ENCODE results near the gene MED13L.
A peak's percentile ranks its signal among the peaks of the same experiment; 100 is the strongest.

MED13L gene

GRCh38 chr12:116172224-116172849 lies 105.2 kb downstream of the MED13L start:
- Histone ChIP-seq H3K27ac (ENCODE audit: low read depth, low read length) (no peak overlapping the region), H3K36me3 (ENCODE audit: control insufficient read depth in 1 of 2, insufficient read depth in 2 of 2, low read length in 2 of 2) (no peaks in the 10 kb centered on the region), H3K4me1 (ENCODE audit: control insufficient read depth in 1 of 2, insufficient read depth in 2 of 2, low read length in 2 of 2) (peaks cover 0 to 14% of the 10 kb centered on the region in 2 donors), H3K9me3 (ENCODE audit: control insufficient read depth in 1 of 2, low read length in 2 of 2) (no peaks in the 10 kb centered on the region), H3K9ac (ENCODE audit: low read depth in 1 of 2, low read length in 2 of 2) (no peak overlapping the region), H3K4me3 (ENCODE audit: low read depth in 1 of 2, low read length in 2 of 2) (peak overlapping the region; percentile 34 to 51), H3K27me3 (ENCODE audit: control insufficient read depth in 1 of 2, insufficient read depth in 2 of 2, low read length in 2 of 2) (no peaks in the 10 kb centered on the region)

GRCh38 chr12:116171549-116171948 lies 105.9 kb downstream of the MED13L start:
- Histone ChIP-seq H3K4me3 (ENCODE audit: low read depth in 1 of 2, low read length in 2 of 2) (no peak overlapping the region), H3K9me3 (ENCODE audit: control insufficient read depth in 1 of 2, low read length in 2 of 2) (no peaks in the 10 kb centered on the region), H3K9ac (ENCODE audit: low read depth in 1 of 2, low read length in 2 of 2) (no peak overlapping the region), H3K27me3 (ENCODE audit: control insufficient read depth in 1 of 2, insufficient read depth in 2 of 2, low read length in 2 of 2) (no peaks in the 10 kb centered on the region), H3K4me1 (ENCODE audit: control insufficient read depth in 1 of 2, insufficient read depth in 2 of 2, low read length in 2 of 2) (peaks cover 0 to 14% of the 10 kb centered on the region in 2 donors), H3K27ac (ENCODE audit: low read depth, low read length) (no peak overlapping the region), H3K36me3 (ENCODE audit: control insufficient read depth in 1 of 2, insufficient read depth in 2 of 2, low read length in 2 of 2) (no peaks in the 10 kb centered on the region)

- Histone ChIP-seq H3K27ac (ENCODE audit: low read depth, low read length) (no peak overlapping the region), H3K4me1 (ENCODE audit: control insufficient read depth in 1 of 2, insufficient read depth in 2 of 2, low read length in 2 of 2) (peaks cover 9 to 21% of the 10 kb centered on the region in 2 donors), H3K36me3 (ENCODE audit: control insufficient read depth in 1 of 2, insufficient read depth in 2 of 2, low read length in 2 of 2) (no peaks in the 10 kb centered on the region), H3K27me3 (ENCODE audit: control insufficient read depth in 1 of 2, insufficient read depth in 2 of 2, low read length in 2 of 2) (no peaks in the 10 kb centered on the region), H3K9me3 (ENCODE audit: control insufficient read depth in 1 of 2, low read length in 2 of 2) (no peaks in the 10 kb centered on the region), H3K9ac (ENCODE audit: low read depth in 1 of 2, low read length in 2 of 2) (no peak overlapping the region), H3K4me3 (ENCODE audit: low read depth in 1 of 2, low read length in 2 of 2) (no peak overlapping the region)
Measured at GRCh38 chr12:116169071-116169470, 108.4 kb downstream of the MED13L start.

GRCh38 chr12:116166306-116166705 lies 111.2 kb downstream of the MED13L start:
- Histone ChIP-seq H3K9me3 (ENCODE audit: control insufficient read depth in 1 of 2, low read length in 2 of 2) (no peaks in the 10 kb centered on the region), H3K4me1 (ENCODE audit: control insufficient read depth in 1 of 2, insufficient read depth in 2 of 2, low read length in 2 of 2) (peaks cover 8 to 11% of the 10 kb centered on the region in 2 donors), H3K27me3 (ENCODE audit: control insufficient read depth in 1 of 2, insufficient read depth in 2 of 2, low read length in 2 of 2) (no peaks in the 10 kb centered on the region), H3K4me3 (ENCODE audit: low read depth in 1 of 2, low read length in 2 of 2) (no peak overlapping the region), H3K9ac (ENCODE audit: low read depth in 1 of 2, low read length in 2 of 2) (no peak overlapping the region), H3K36me3 (ENCODE audit: control insufficient read depth in 1 of 2, insufficient read depth in 2 of 2, low read length in 2 of 2) (no peaks in the 10 kb centered on the region), H3K27ac (ENCODE audit: low read depth, low read length) (no peak overlapping the region)

- Histone ChIP-seq H3K9me3 (ENCODE audit: control insufficient read depth in 1 of 2, low read length in 2 of 2) (no peaks in the 10 kb centered on the region), H3K4me1 (ENCODE audit: control insufficient read depth in 1 of 2, insufficient read depth in 2 of 2, low read length in 2 of 2) (peaks cover 7 to 11% of the 10 kb centered on the region in 2 donors), H3K9ac (ENCODE audit: low read depth in 1 of 2, low read length in 2 of 2) (no peak overlapping the region), H3K4me3 (ENCODE audit: low read depth in 1 of 2, low read length in 2 of 2) (no peak overlapping the region), H3K27ac (ENCODE audit: low read depth, low read length) (no peak overlapping the region), H3K27me3 (ENCODE audit: control insufficient read depth in 1 of 2, insufficient read depth in 2 of 2, low read length in 2 of 2) (no peaks in the 10 kb centered on the region), H3K36me3 (ENCODE audit: control insufficient read depth in 1 of 2, insufficient read depth in 2 of 2, low read length in 2 of 2) (no peaks in the 10 kb centered on the region)
Measured at GRCh38 chr12:116165036-116165425, 112.5 kb downstream of the MED13L start.

GRCh38 chr12:116164250-116165035 lies 113.0 kb downstream of the MED13L start:
- Histone ChIP-seq H3K4me3 (ENCODE audit: low read depth in 1 of 2, low read length in 2 of 2) (no peak overlapping the region), H3K4me1 (ENCODE audit: control insufficient read depth in 1 of 2, insufficient read depth in 2 of 2, low read length in 2 of 2) (peaks cover 7 to 11% of the 10 kb centered on the region in 2 donors), H3K27ac (ENCODE audit: low read depth, low read length) (no peak overlapping the region), H3K27me3 (ENCODE audit: control insufficient read depth in 1 of 2, insufficient read depth in 2 of 2, low read length in 2 of 2) (no peaks in the 10 kb centered on the region), H3K9me3 (ENCODE audit: control insufficient read depth in 1 of 2, low read length in 2 of 2) (no peaks in the 10 kb centered on the region), H3K36me3 (ENCODE audit: control insufficient read depth in 1 of 2, insufficient read depth in 2 of 2, low read length in 2 of 2) (no peaks in the 10 kb centered on the region), H3K9ac (ENCODE audit: low read depth in 1 of 2, low read length in 2 of 2) (no peak overlapping the region)

- H3K4me3 ChIP-seq (ENCODE audit: low read depth in 1 of 2, low read length in 2 of 2) = no peak overlapping the region
- H3K4me1 ChIP-seq (ENCODE audit: control insufficient read depth in 1 of 2, insufficient read depth in 2 of 2, low read length in 2 of 2) = peaks cover 7 to 15% of the 10 kb centered on the region in 2 donors
- H3K9ac ChIP-seq (ENCODE audit: low read depth in 1 of 2, low read length in 2 of 2) = no peak overlapping the region
- H3K27ac ChIP-seq (ENCODE audit: low read depth, low read length) = no peak overlapping the region
- H3K27me3 ChIP-seq (ENCODE audit: control insufficient read depth in 1 of 2, insufficient read depth in 2 of 2, low read length in 2 of 2) = no peaks in the 10 kb centered on the region
- no peaks in the 10 kb centered on the region for H3K9me3 ChIP-seq (ENCODE audit: control insufficient read depth in 1 of 2, low read length in 2 of 2)
- H3K36me3 ChIP-seq (ENCODE audit: control insufficient read depth in 1 of 2, insufficient read depth in 2 of 2, low read length in 2 of 2) = no peaks in the 10 kb centered on the region
Measured at GRCh38 chr12:116162071-116162470, 115.4 kb downstream of the MED13L start.

- Histone ChIP-seq H3K4me3 (ENCODE audit: low read depth in 1 of 2, low read length in 2 of 2) (no peak overlapping the region), H3K27ac (ENCODE audit: low read depth, low read length) (no peak overlapping the region), H3K9me3 (ENCODE audit: control insufficient read depth in 1 of 2, low read length in 2 of 2) (no peaks in the 10 kb centered on the region), H3K9ac (ENCODE audit: low read depth in 1 of 2, low read length in 2 of 2) (no peak overlapping the region), H3K27me3 (ENCODE audit: control insufficient read depth in 1 of 2, insufficient read depth in 2 of 2, low read length in 2 of 2) (no peaks in the 10 kb centered on the region), H3K4me1 (ENCODE audit: control insufficient read depth in 1 of 2, insufficient read depth in 2 of 2, low read length in 2 of 2) (peaks cover 10 to 15% of the 10 kb centered on the region in 2 donors), H3K36me3 (ENCODE audit: control insufficient read depth in 1 of 2, insufficient read depth in 2 of 2, low read length in 2 of 2) (no peaks in the 10 kb centered on the region)
Measured at GRCh38 chr12:116161588-116161987, 115.9 kb downstream of the MED13L start.

GRCh38 chr12:116160883-116161458 lies 116.5 kb downstream of the MED13L start:
- Histone ChIP-seq H3K4me1 (ENCODE audit: control insufficient read depth in 1 of 2, insufficient read depth in 2 of 2, low read length in 2 of 2) (peaks cover 11 to 15% of the 10 kb centered on the region in 2 donors), H3K36me3 (ENCODE audit: control insufficient read depth in 1 of 2, insufficient read depth in 2 of 2, low read length in 2 of 2) (no peaks in the 10 kb centered on the region), H3K4me3 (ENCODE audit: low read depth in 1 of 2, low read length in 2 of 2) (no peak overlapping the region), H3K9me3 (ENCODE audit: control insufficient read depth in 1 of 2, low read length in 2 of 2) (no peaks in the 10 kb centered on the region), H3K27me3 (ENCODE audit: control insufficient read depth in 1 of 2, insufficient read depth in 2 of 2, low read length in 2 of 2) (no peaks in the 10 kb centered on the region), H3K27ac (ENCODE audit: low read depth, low read length) (no peak overlapping the region), H3K9ac (ENCODE audit: low read depth in 1 of 2, low read length in 2 of 2) (no peak overlapping the region)

- H3K4me1 ChIP-seq (ENCODE audit: control insufficient read depth in 1 of 2, insufficient read depth in 2 of 2, low read length in 2 of 2) = peaks cover 11 to 15% of the 10 kb centered on the region in 2 donors
- no peak overlapping the region for H3K9ac ChIP-seq (ENCODE audit: low read depth in 1 of 2, low read length in 2 of 2)
- H3K9me3 ChIP-seq (ENCODE audit: control insufficient read depth in 1 of 2, low read length in 2 of 2) = no peaks in the 10 kb centered on the region
- no peak overlapping the region for H3K4me3 ChIP-seq (ENCODE audit: low read depth in 1 of 2, low read length in 2 of 2)
- no peaks in the 10 kb centered on the region for H3K27me3 ChIP-seq (ENCODE audit: control insufficient read depth in 1 of 2, insufficient read depth in 2 of 2, low read length in 2 of 2)
- no peaks in the 10 kb centered on the region for H3K36me3 ChIP-seq (ENCODE audit: control insufficient read depth in 1 of 2, insufficient read depth in 2 of 2, low read length in 2 of 2)
- H3K27ac ChIP-seq (ENCODE audit: low read depth, low read length) = no peak overlapping the region
Measured at GRCh38 chr12:116160231-116160630, 117.3 kb downstream of the MED13L start.
